Neuronal stem cell (in vitro differentiated cells): ENCODE measurements around the gene ARFIP2.

Source experiments
- DNase-seq: peaks from one replicate; pipeline ENCODE4 v3.0.0-alpha.2; 2013; ENCODE audit warnings: low spot score
- H2AFZ ChIP-seq: one replicate; pipeline ENCODE4 v1.6.1; 2013; ENCODE audit warnings: mild to moderate bottlenecking, low read length, inconsistent platforms
- H2AK5ac ChIP-seq: 2 replicates; pipeline ENCODE4 v1.6.1; 2013; ENCODE audit warnings: low read depth, mild to moderate bottlenecking, inconsistent platforms, low read length, moderate library complexity, mixed read lengths
- H2BK120ac ChIP-seq: 2 replicates; pipeline ENCODE4 v1.6.1; 2013; ENCODE audit warnings: low read depth, mild to moderate bottlenecking, inconsistent platforms, low read length, moderate library complexity, mixed read lengths
- H2BK12ac ChIP-seq: one replicate; pipeline ENCODE4 v1.6.1; 2013; ENCODE audit warnings: low read length, inconsistent platforms
- H2BK15ac ChIP-seq: 2 replicates; pipeline ENCODE4 v1.6.1; 2013; ENCODE audit warnings: mild to moderate bottlenecking, low read length, inconsistent platforms, mixed read lengths
- H2BK5ac ChIP-seq: one replicate; pipeline ENCODE4 v1.6.1; 2013; ENCODE audit warnings: inconsistent platforms, mild to moderate bottlenecking, low read length, moderate library complexity
- H3K14ac ChIP-seq: one replicate; pipeline ENCODE4 v1.6.1; 2013; ENCODE audit warnings: low read length, inconsistent platforms
- H3K18ac ChIP-seq: 2 replicates; pipeline ENCODE4 v1.6.1; 2013; ENCODE audit warnings: low read length, inconsistent platforms
- H3K23ac ChIP-seq: 2 replicates; pipeline ENCODE4 v1.6.1; 2013; ENCODE audit warnings: low read depth, mild to moderate bottlenecking, mixed read lengths, low read length, inconsistent platforms; ENCODE audit not compliant: poor library complexity
- H3K27ac ChIP-seq: replicated peaks from 3 replicates; pipeline ENCODE4 v1.5.1; 2013; ENCODE audit warnings: low read length, inconsistent platforms
- H3K27me3 ChIP-seq, 3 experiments: 2 replicates each; pipeline ENCODE4 v1.6.1; 2013; ENCODE audit warnings: low read length in 3 of 3, mild to moderate bottlenecking in 2 of 3, inconsistent platforms in 1 of 3, low read depth in 1 of 3, mixed read lengths in 1 of 3, moderate library complexity in 1 of 3; ENCODE audit not compliant: control insufficient read depth in 3 of 3, insufficient read depth in 3 of 3
- H3K36me3 ChIP-seq, 2 donors: replicated peaks in 1 of 2; 2 replicates each; pipeline ENCODE4 v1.6.1; 2013; ENCODE audit warnings: low read length in 2 of 2; ENCODE audit not compliant: control insufficient read depth in 2 of 2, insufficient read depth in 2 of 2
- H3K4ac ChIP-seq: 2 replicates; pipeline ENCODE4 v1.6.1; 2013; ENCODE audit warnings: inconsistent platforms, mild to moderate bottlenecking, low read length, moderate library complexity
- H3K4me1 ChIP-seq, 2 donors: 1 replicate in 1 of 2; 2 replicates in 1 of 2; pipeline ENCODE4 v1.6.1; 2013; ENCODE audit warnings: low read length in 2 of 2, low read depth in 1 of 2; ENCODE audit not compliant: control insufficient read depth in 2 of 2, insufficient read depth in 1 of 2
- H3K4me2 ChIP-seq: one replicate; pipeline ENCODE4 v1.6.1; 2013; ENCODE audit warnings: mild to moderate bottlenecking, low read length, inconsistent platforms; ENCODE audit not compliant: insufficient read depth, poor library complexity, severe bottlenecking
- H3K4me3 ChIP-seq, 2 donors: 2 replicates each; pipeline ENCODE4 v1.5.1; 2013; ENCODE audit warnings: low read length in 2 of 2, mild to moderate bottlenecking in 2 of 2, inconsistent platforms in 1 of 2, moderate library complexity in 1 of 2
- H3K79me1 ChIP-seq: one replicate; pipeline ENCODE4 v1.6.1; 2013; ENCODE audit warnings: low read depth, mild to moderate bottlenecking, inconsistent platforms, low read length, moderate library complexity
- H3K9ac ChIP-seq: one replicate; pipeline ENCODE4 v1.6.1; 2013; ENCODE audit warnings: mild to moderate bottlenecking, low read depth, low read length, inconsistent platforms; ENCODE audit not compliant: poor library complexity
- H3K9me3 ChIP-seq, 2 donors: replicated peaks in 1 of 2; 2 replicates each; pipeline versions ENCODE3 to v1.6.1; 2013; ENCODE audit warnings: low read length in 2 of 2, mild to moderate bottlenecking in 2 of 2, inconsistent platforms in 1 of 2, low read depth in 1 of 2, mixed read lengths in 1 of 2, moderate library complexity in 1 of 2; ENCODE audit not compliant: control insufficient read depth in 2 of 2, insufficient read depth in 1 of 2
- H4K8ac ChIP-seq: one replicate; pipeline ENCODE4 v1.6.1; 2013; ENCODE audit warnings: low read depth, mild to moderate bottlenecking, inconsistent platforms, low read length, moderate library complexity
- H4K91ac ChIP-seq: one replicate; pipeline ENCODE4 v1.6.1; 2013; ENCODE audit warnings: low read length, low read depth, mild to moderate bottlenecking, inconsistent platforms; ENCODE audit not compliant: poor library complexity
- WGBS, 2 donors: extraction: QIAGEN DNeasy Blood & Tissue Kit; methylation state at CpG; one replicate each; pipeline ENCODE4 v1.1.7; 2013; ENCODE audit warnings: missing lambda C conversion rate in 2 of 2, mixed read lengths in 1 of 2; ENCODE audit not compliant: insufficient read length in 2 of 2, insufficient replicate concordance in 1 of 2; ENCODE audit errors: extremely low coverage in 2 of 2; 5-methylcytosine and 5-hydroxymethylcytosine counted together

ARFIP2 gene

DNA sequence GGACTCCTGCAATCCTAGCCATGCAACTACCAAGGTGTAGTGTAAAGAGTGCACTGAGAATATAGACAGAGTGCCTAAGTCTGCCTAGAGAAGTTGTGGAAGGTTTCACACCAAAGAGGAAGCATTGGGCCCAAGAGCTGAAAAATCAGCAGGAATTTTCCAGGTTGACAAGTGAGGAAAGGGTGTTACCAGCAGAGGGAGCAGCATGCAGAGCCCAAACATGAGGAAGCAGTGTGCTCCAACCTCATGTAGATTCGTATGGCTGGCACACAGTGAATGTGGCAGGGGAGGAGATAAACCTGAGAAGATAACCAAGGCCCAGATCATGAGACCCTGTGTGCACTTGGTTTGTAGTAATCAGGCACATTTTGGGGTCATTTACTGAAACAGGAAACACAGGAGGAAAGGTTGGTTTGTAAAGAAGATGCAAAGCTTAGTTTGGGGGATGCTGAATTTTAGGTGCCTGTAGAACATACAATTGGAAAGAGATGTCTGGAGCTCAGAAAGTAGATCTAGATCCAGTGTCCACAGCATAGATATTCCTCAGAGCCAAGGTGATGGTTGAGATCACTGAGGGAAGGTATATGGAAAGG lies 42.1 kb downstream of the ARFIP2 start:
- no CpG with 5 or more reads among the region's 1 CpG for WGBS, 2 donors
- H3K23ac ChIP-seq = no peak overlapping the region
- no peak overlapping the region for H3K27ac ChIP-seq
- no peaks in the 10 kb centered on the region for H3K9me3 ChIP-seq
- H3K9ac ChIP-seq = no peak overlapping the region
- H3K27me3 ChIP-seq = no peaks in the 10 kb centered on the region
- H2BK12ac ChIP-seq = no peak overlapping the region
- H3K14ac ChIP-seq = no peak overlapping the region
- no peak overlapping the region for H2BK15ac ChIP-seq
- H2BK120ac ChIP-seq = no peak overlapping the region
- DNase-seq = peak; percentile 15
- H4K91ac ChIP-seq = no peak overlapping the region
- H3K4me3 ChIP-seq = no peak overlapping the region
- H4K8ac ChIP-seq = no peak overlapping the region
- peaks cover 2% of the 10 kb centered on the region in 2 donors for H3K4me1 ChIP-seq
- no peak overlapping the region for H2AK5ac ChIP-seq
- H2AFZ ChIP-seq = peak overlapping the region; percentile 5
- H3K36me3 ChIP-seq = no peaks in the 10 kb centered on the region
- H2BK5ac ChIP-seq = no peak overlapping the region
- no peaks in the 10 kb centered on the region for H3K79me1 ChIP-seq
- H3K4me2 ChIP-seq = no peak overlapping the region
- H3K4ac ChIP-seq = no peak overlapping the region
- H3K18ac ChIP-seq = no peak overlapping the region

DNA sequence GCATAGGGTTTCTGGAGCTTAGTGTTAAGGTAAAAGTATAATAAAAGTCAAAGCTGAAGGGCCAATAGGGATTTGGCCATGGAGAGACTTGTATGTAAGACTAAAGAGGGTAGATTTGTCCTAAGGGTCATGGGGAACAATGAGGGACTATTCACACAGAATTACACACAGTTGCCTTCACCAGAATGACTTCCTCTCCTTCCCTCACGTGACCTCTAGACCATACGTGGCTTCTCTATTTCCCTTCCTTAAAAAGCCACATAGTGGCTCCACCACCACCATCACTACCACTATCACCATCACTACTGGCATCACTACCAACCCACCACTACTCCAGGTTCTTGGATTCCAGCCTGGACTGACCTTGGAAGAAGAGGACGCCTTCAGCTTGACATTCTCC lies 43.1 kb downstream of the ARFIP2 start:
- no peak overlapping the region for H4K91ac ChIP-seq
- H2BK12ac ChIP-seq = no peak overlapping the region
- H4K8ac ChIP-seq = no peak overlapping the region
- H2BK5ac ChIP-seq = no peak overlapping the region
- H2BK120ac ChIP-seq = no peak overlapping the region
- H3K23ac ChIP-seq = no peak overlapping the region
- H3K79me1 ChIP-seq = no peaks in the 10 kb centered on the region
- no peak overlapping the region for H2AFZ ChIP-seq
- no peak overlapping the region for H3K4ac ChIP-seq
- peaks cover 0 to 2% (median 0%) of the 10 kb centered on the region in 3 experiments for H3K27me3 ChIP-seq
- H3K9ac ChIP-seq = no peak overlapping the region
- no peak overlapping the region for H3K27ac ChIP-seq
- H3K18ac ChIP-seq = no peak overlapping the region
- H3K4me3 ChIP-seq = no peak overlapping the region
- peaks cover 2% of the 10 kb centered on the region in 2 donors for H3K4me1 ChIP-seq
- WGBS, 2 donors = no CpG with 5 or more reads among the region's 3 CpGs
- DNase-seq = no peak
- no peak overlapping the region for H3K4me2 ChIP-seq
- no peaks in the 10 kb centered on the region for H3K9me3 ChIP-seq
- H3K14ac ChIP-seq = no peak overlapping the region
- H2BK15ac ChIP-seq = no peak overlapping the region
- H3K36me3 ChIP-seq = no peaks in the 10 kb centered on the region
- no peak overlapping the region for H2AK5ac ChIP-seq

GRCh38 chr11:6437423-6437822 lies 43.7 kb downstream of the ARFIP2 start:
- Histone ChIP-seq H4K8ac (no peak overlapping the region), H3K9ac (no peak overlapping the region), H2AK5ac (no peak overlapping the region), H3K36me3 (no peaks in the 10 kb centered on the region), H2BK5ac (no peak overlapping the region), H2BK15ac (no peak overlapping the region), H3K4ac (no peak overlapping the region), H2BK12ac (no peak overlapping the region), H3K23ac (no peak overlapping the region), H2AFZ (no peak overlapping the region), H3K9me3 (no peaks in the 10 kb centered on the region), H3K18ac (no peak overlapping the region), H3K4me1 (peaks cover 2% of the 10 kb centered on the region in 2 donors), H3K14ac (no peak overlapping the region), H3K27me3 (peaks cover 0 to 3% (median 0%) of the 10 kb centered on the region in 3 experiments), H2BK120ac (no peak overlapping the region), H3K4me3 (no peak overlapping the region), H3K27ac (no peak overlapping the region), H3K4me2 (no peak overlapping the region), H3K79me1 (no peaks in the 10 kb centered on the region), H4K91ac (no peak overlapping the region)
- DNase-seq = no peak
- WGBS, 2 donors = no CpG with 5 or more reads among the region's 12 CpGs

- Histone ChIP-seq H3K4ac (no peak overlapping the region), H3K27me3 (peaks cover 0 to 11% (median 0%) of the 10 kb centered on the region in 3 experiments), H2BK5ac (no peak overlapping the region), H3K4me2 (no peak overlapping the region), H4K8ac (no peak overlapping the region), H2BK12ac (no peak overlapping the region), H2BK120ac (no peak overlapping the region), H2AK5ac (no peak overlapping the region), H3K18ac (no peak overlapping the region), H3K23ac (no peak overlapping the region), H2AFZ (no peak overlapping the region), H3K27ac (no peak overlapping the region), H3K9ac (no peak overlapping the region), H3K79me1 (no peaks in the 10 kb centered on the region), H3K4me3 (no peak overlapping the region), H3K9me3 (no peaks in the 10 kb centered on the region), H3K4me1 (peaks cover 2% of the 10 kb centered on the region in 2 donors), H3K36me3 (no peaks in the 10 kb centered on the region), H2BK15ac (no peak overlapping the region), H4K91ac (no peak overlapping the region), H3K14ac (no peak overlapping the region)
- no peak for DNase-seq
- WGBS, 2 donors = no CpG with 5 or more reads among the region's 5 CpGs
Measured at GRCh38 chr11:6433998-6434660, 47.0 kb downstream of the ARFIP2 start.
